CD4-positive, alpha-beta T cell (primary cell): ENCODE data around the gene STAB2. TPM values are rescaled to one million over a fixed set of nuclear protein-coding genes. Genes with fewer than 3 reads are reported as not detected.

ENCODE experiments used
- ATAC-seq: fragments of 200-7000 bp; cut with Tn5 transposase; one replicate; pipeline ENCODE4 v1.10.0; 2022; ENCODE audit warnings: mild to moderate bottlenecking; ENCODE audit not compliant: poor library complexity
- CTCF ChIA-PET: fragments of 350-600 bp; sonication (Branson Sonifier 250); formaldehyde crosslinking; loops from one replicate; lab custom pipeline; 2021; ENCODE audit warnings: antibody characterized with exemption, inconsistent platforms; lab: Charles Lee
- POLR2A ChIA-PET: fragments of 350-600 bp; sonication (Branson Sonifier 250); formaldehyde crosslinking; loops from one replicate; lab custom pipeline; 2021; ENCODE audit warnings: antibody characterized with exemption, inconsistent platforms; lab: Charles Lee
- DNase-seq, 14 experiments: peaks; one replicate each; pipeline ENCODE4 v3.0.0-alpha.2; 2013 to 2020; ENCODE audit warnings: mixed read lengths in 2 of 14
- H3K27ac ChIP-seq, 2 donors: one replicate each; pipeline versions ENCODE4 v1.5.1 to v1.7.0; 2013; ENCODE audit warnings: low read length in 2 of 2, low read depth in 1 of 2, mild to moderate bottlenecking in 1 of 2
- H3K27me3 ChIP-seq, 2 experiments: 1 replicate in 1 of 2; 2 replicates in 1 of 2; pipeline versions ENCODE4 v1.6.1 to v1.7.0; 2013; ENCODE audit warnings: low read length in 2 of 2, control low read depth in 1 of 2, mild to moderate bottlenecking in 1 of 2, moderate library complexity in 1 of 2; ENCODE audit not compliant: insufficient read depth in 2 of 2, control insufficient read depth in 1 of 2
- H3K36me3 ChIP-seq: one replicate; pipeline ENCODE4 v1.6.1; 2013; ENCODE audit warnings: low read length, control low read depth; ENCODE audit not compliant: insufficient read depth
- H3K4me1 ChIP-seq: one replicate; pipeline ENCODE4 v1.6.1; 2013; ENCODE audit warnings: low read length, control low read depth; ENCODE audit not compliant: insufficient read depth
- H3K4me3 ChIP-seq: one replicate; pipeline ENCODE4 v1.5.1; 2013; ENCODE audit warnings: mild to moderate bottlenecking, low read length, moderate library complexity
- H3K9me3 ChIP-seq, 2 experiments: 1 replicate in 1 of 2; 2 replicates in 1 of 2; pipeline versions ENCODE4 v1.6.1 to v1.7.0; 2013; ENCODE audit warnings: low read length in 2 of 2, mild to moderate bottlenecking in 2 of 2, control low read depth in 1 of 2, moderate library complexity in 1 of 2; ENCODE audit not compliant: control insufficient read depth in 1 of 2, insufficient read depth in 1 of 2
- H3K27ac Mint-ChIP-seq: one replicate; pipeline ENCODE4 v1.8.0; 2020; ENCODE audit warnings: mixed read lengths
- H3K27me3 Mint-ChIP-seq: one replicate; pipeline ENCODE4 v1.8.0; 2021; ENCODE audit warnings: mixed read lengths
- H3K36me3 Mint-ChIP-seq: one replicate; pipeline ENCODE4 v1.8.0; 2021; ENCODE audit warnings: low read depth, mixed read lengths
- H3K4me1 Mint-ChIP-seq: one replicate; pipeline ENCODE4 v1.8.0; 2021; ENCODE audit warnings: low read depth, mixed read lengths
- H3K4me3 Mint-ChIP-seq: one replicate; pipeline ENCODE4 v1.8.0; 2020; ENCODE audit warnings: mild to moderate bottlenecking, mixed read lengths
- H3K9me3 Mint-ChIP-seq: one replicate; pipeline ENCODE4 v1.8.0; 2020; ENCODE audit warnings: mixed read lengths
- CTCF ChIP-seq: fragments of 200-600 bp; IDR thresholded peaks from one replicate; pipeline ENCODE4 v1.8.0; 2022; ENCODE audit warnings: antibody characterized with exemption, mild to moderate bottlenecking
- intact Hi-C, 2 experiments: fragments of 100-400 bp; cut with DNase I in 1 of 2; cut with micrococcal nuclease in 1 of 2; formaldehyde crosslinking; loops; one replicate each; pipeline versions ENCODE4 v1.15.1 to v1.9.0; 2023 to 2025; cut with DNase I, micrococcal nuclease
- total RNA-seq, 174 experiments: library from RNA in 2 of 174; stranded (reverse) in 2 of 174; gene quantifications; one replicate each; pipeline ENCODE4 v1.2.3 and lab custom pipeline; 2021 to 2026

The STAB2 gene
- total RNA-seq, 2 experiments from 2014 or later, result not detected

GRCh38 chr12:103806803-103807202 lies 219.7 kb downstream of the STAB2 start:
- CTCF ChIA-PET, result no interaction called here
- POLR2A ChIA-PET, result no interaction called here
- no peaks in the 10 kb centered on the region for H3K9me3 Mint-ChIP-seq

GRCh38 chr12:103807561-103808238 lies 220.6 kb downstream of the STAB2 start:
- ChIA-PET CTCF (no interaction called here), POLR2A (no interaction called here)
- Histone ChIP-seq H3K4me3 (no peak overlapping the region), H3K36me3 (peaks cover 4% of the 10 kb centered on the region), H3K27me3 (no peaks in the 10 kb centered on the region), H3K27ac (no peak overlapping the region), H3K4me1 (no peaks in the 10 kb centered on the region), H3K9me3 (no peaks in the 10 kb centered on the region)
- peaks cover 50% of the 10 kb centered on the region for H3K36me3 Mint-ChIP-seq
- no peaks in the 10 kb centered on the region for H3K9me3 Mint-ChIP-seq
- H3K4me1 Mint-ChIP-seq, result no peaks in the 10 kb centered on the region
- no peaks in the 10 kb centered on the region for H3K27me3 Mint-ChIP-seq
- no peak for TF ChIP-seq CTCF
- H3K4me3 Mint-ChIP-seq, result no peak overlapping the region
- intact Hi-C loops, result no loop called here
- H3K27ac Mint-ChIP-seq, result no peak overlapping the region
- no peak for ATAC-seq
- no peak for DNase-seq

More at GRCh38 chr12:103806803-103807202, 219.7 kb downstream of the STAB2 start:
- ATAC-seq (no peak), DNase-seq (peak in 2 of 14 experiments; percentile 15 to 19)
- no peak overlapping the region for H3K27ac ChIP-seq
- no peak overlapping the region for H3K4me3 Mint-ChIP-seq
- H3K27ac Mint-ChIP-seq, result no peak overlapping the region
- no peak for TF ChIP-seq CTCF
- no peaks in the 10 kb centered on the region for H3K27me3 Mint-ChIP-seq
- H3K4me1 Mint-ChIP-seq, result no peaks in the 10 kb centered on the region
- peaks cover 57% of the 10 kb centered on the region for H3K36me3 Mint-ChIP-seq
- H3K4me3 ChIP-seq, result no peak overlapping the region
- peaks cover 4% of the 10 kb centered on the region for H3K36me3 ChIP-seq
- H3K4me1 ChIP-seq, result no peaks in the 10 kb centered on the region
- H3K27me3 ChIP-seq, result no peaks in the 10 kb centered on the region
- intact Hi-C loops, result no loop called here
- H3K9me3 ChIP-seq, result no peaks in the 10 kb centered on the region

GRCh38 chr12:103808239-103808880 lies 221.3 kb downstream of the STAB2 start:
- H3K27ac Mint-ChIP-seq, result no peak overlapping the region
- no peak overlapping the region for H3K27ac ChIP-seq
- H3K36me3 ChIP-seq, result peaks cover 10% of the 10 kb centered on the region
- no peak for ATAC-seq
- ChIA-PET CTCF (no interaction called here), POLR2A (no interaction called here)
- H3K4me1 Mint-ChIP-seq, result no peaks in the 10 kb centered on the region
- TF ChIP-seq CTCF, result no peak
- no peak overlapping the region for H3K4me3 ChIP-seq
- no peak overlapping the region for H3K4me3 Mint-ChIP-seq
- intact Hi-C loops, result no loop called here
- peaks cover 47% of the 10 kb centered on the region for H3K36me3 Mint-ChIP-seq
- H3K9me3 Mint-ChIP-seq, result no peaks in the 10 kb centered on the region
- no peaks in the 10 kb centered on the region for H3K27me3 ChIP-seq
- no peak for DNase-seq
- H3K27me3 Mint-ChIP-seq, result no peaks in the 10 kb centered on the region
- no peaks in the 10 kb centered on the region for H3K4me1 ChIP-seq
- H3K9me3 ChIP-seq, result no peaks in the 10 kb centered on the region
